Right lobe of liver (tissue), 4 donors: ENCODE data around the gene DCAF11.

Experiments
- CTCF ChIP-seq, 4 donors: fragments of 200-600 bp in 3 of 4; fragments of 450-650 bp in 1 of 4; IDR thresholded peaks; one replicate each; pipeline versions ENCODE4 v1.5.1 to v1.8.0; 2016 to 2022; ENCODE audit warnings: antibody characterized with exemption in 4 of 4, mild to moderate bottlenecking in 2 of 4
- POLR2A ChIP-seq: fragments of 450-650 bp; IDR thresholded peaks from one replicate; pipeline ENCODE4 v1.6.1; 2017; ENCODE audit warnings: antibody characterized with exemption, mild to moderate bottlenecking
- donor health status: DM: no; HTN: no; CAD: no.
- donor health status: DM: no; HTN: no; CAD: no.
- donor health status: DM: no; HTN: yes; CAD: no.

- no peak for TF ChIP-seq POLR2A
- TF ChIP-seq CTCF (IDR thresholded peaks at IDR 0.05) = no peak
These were observed 20.9 kb downstream of the DCAF11 start for GRCh38 chr14:24135584-24135833.
